HEK293 (cell line): ENCODE measurements around the gene BAG5.

ENCODE experiments used
- GLI2 ChIP-seq: fragments of 450-650 bp; formaldehyde crosslinking; IDR thresholded peaks from 2 replicates; pipeline ENCODE4; 2017; ENCODE audit warnings: missing biosample characterization, missing genetic modification characterization, low read depth, borderline replicate concordance
- HOXD13 ChIP-seq: sonication (generic); formaldehyde crosslinking; IDR thresholded peaks from 2 replicates; pipeline ENCODE4 v1.8.0; 2022; ENCODE audit warnings: missing genetic modification reagents, borderline replicate concordance
- KLF7 ChIP-seq: fragments of 450-650 bp; formaldehyde crosslinking; IDR thresholded peaks from 2 replicates; pipeline ENCODE4 v1.5.1; 2016; ENCODE audit warnings: missing biosample characterization, missing genetic modification characterization, borderline replicate concordance
- SCRT1 ChIP-seq: fragments of 450-650 bp; formaldehyde crosslinking; IDR thresholded peaks from 2 replicates; pipeline ENCODE4 v1.5.1; 2016; ENCODE audit warnings: missing biosample characterization, missing genetic modification characterization, borderline replicate concordance
- ZBTB1 ChIP-seq: fragments of 450-650 bp; formaldehyde crosslinking; IDR thresholded peaks from 2 replicates; pipeline ENCODE4 v1.5.1; 2016; ENCODE audit warnings: missing biosample characterization, missing genetic modification characterization
- ZBTB20 ChIP-seq: fragments of 450-650 bp; formaldehyde crosslinking; IDR thresholded peaks from 2 replicates; pipeline ENCODE4 v1.5.1; 2016; ENCODE audit warnings: missing biosample characterization, missing genetic modification characterization
- ZFP3 ChIP-seq: fragments of 450-650 bp; formaldehyde crosslinking; IDR thresholded peaks from 2 replicates; pipeline ENCODE4 v1.5.1; 2016; ENCODE audit warnings: low read depth, missing biosample characterization, missing genetic modification characterization
- ZFP37 ChIP-seq: fragments of 450-650 bp; formaldehyde crosslinking; IDR thresholded peaks from 2 replicates; pipeline ENCODE4 v1.5.1; 2016; ENCODE audit warnings: missing biosample characterization, missing genetic modification characterization
- ZFP41 ChIP-seq: fragments of 450-650 bp; formaldehyde crosslinking; IDR thresholded peaks from 2 replicates; pipeline ENCODE4 v1.5.1; 2016; ENCODE audit warnings: missing biosample characterization, missing genetic modification characterization, borderline replicate concordance
- ZFP69B ChIP-seq: fragments of 450-650 bp; formaldehyde crosslinking; IDR thresholded peaks from 2 replicates; pipeline ENCODE4 v1.5.1; 2016; ENCODE audit warnings: missing biosample characterization, missing genetic modification characterization
- ZNF114 ChIP-seq: fragments of 450-650 bp; formaldehyde crosslinking; IDR thresholded peaks from 2 replicates; pipeline ENCODE4 v1.5.0; 2017; ENCODE audit warnings: missing biosample characterization, missing genetic modification characterization
- ZNF132 ChIP-seq: fragments of 450-650 bp; formaldehyde crosslinking; IDR thresholded peaks from 2 replicates; pipeline ENCODE4 v1.5.1; 2017; ENCODE audit warnings: missing biosample characterization, missing genetic modification characterization, borderline replicate concordance
- ZNF146 ChIP-seq: fragments of 450-650 bp; formaldehyde crosslinking; IDR thresholded peaks from 2 replicates; pipeline ENCODE4 v1.5.1; 2016; ENCODE audit warnings: missing biosample characterization, missing genetic modification characterization
- ZNF175 ChIP-seq: fragments of 450-650 bp; formaldehyde crosslinking; IDR thresholded peaks from 2 replicates; pipeline ENCODE4 v1.5.1; 2016; ENCODE audit warnings: missing biosample characterization, missing genetic modification characterization
- ZNF354C ChIP-seq: fragments of 450-650 bp; formaldehyde crosslinking; IDR thresholded peaks from 2 replicates; pipeline ENCODE4 v1.5.1; 2016; ENCODE audit warnings: missing biosample characterization, missing genetic modification characterization, low read depth, borderline replicate concordance
- ZNF37A ChIP-seq: fragments of 450-650 bp; IDR thresholded peaks from 2 replicates; pipeline ENCODE4 v1.5.1; 2018; ENCODE audit warnings: missing biosample characterization, missing genetic modification characterization
- ZNF416 ChIP-seq: fragments of 450-650 bp; formaldehyde crosslinking; IDR thresholded peaks from 2 replicates; pipeline ENCODE4 v1.5.1; 2016; ENCODE audit warnings: missing biosample characterization, missing genetic modification characterization
- ZNF521 ChIP-seq: fragments of 450-650 bp; formaldehyde crosslinking; IDR thresholded peaks from 2 replicates; pipeline ENCODE4 v1.5.1; 2017; ENCODE audit warnings: missing biosample characterization, mild to moderate bottlenecking, missing genetic modification characterization
- ZNF544 ChIP-seq: fragments of 450-650 bp; formaldehyde crosslinking; IDR thresholded peaks from 2 replicates; pipeline ENCODE4 v1.5.0; 2017; ENCODE audit warnings: missing biosample characterization, missing genetic modification characterization
- ZNF585B ChIP-seq: fragments of 450-650 bp; formaldehyde crosslinking; IDR thresholded peaks from 2 replicates; pipeline ENCODE4 v1.5.1; 2016; ENCODE audit warnings: missing biosample characterization, missing genetic modification characterization
- ZNF623 ChIP-seq: fragments of 450-650 bp; formaldehyde crosslinking; IDR thresholded peaks from 2 replicates; pipeline ENCODE4 v1.5.1; 2016; ENCODE audit warnings: missing biosample characterization, missing genetic modification characterization
- ZNF624 ChIP-seq: fragments of 450-650 bp; formaldehyde crosslinking; IDR thresholded peaks from 2 replicates; pipeline ENCODE4 v1.5.1; 2017; ENCODE audit warnings: missing biosample characterization, missing genetic modification characterization
- ZNF670 ChIP-seq: fragments of 450-650 bp; formaldehyde crosslinking; IDR thresholded peaks from 2 replicates; pipeline ENCODE4 v1.5.1; 2016; ENCODE audit warnings: missing biosample characterization, missing genetic modification characterization, low read depth
- ZNF707 ChIP-seq: fragments of 450-650 bp; formaldehyde crosslinking; IDR thresholded peaks from 2 replicates; pipeline ENCODE4 v1.5.1; 2016; ENCODE audit warnings: missing biosample characterization, missing genetic modification characterization
- ZNF768 ChIP-seq: fragments of 450-650 bp; formaldehyde crosslinking; IDR thresholded peaks from 2 replicates; pipeline ENCODE4 v1.5.1; 2018; ENCODE audit warnings: missing biosample characterization, mild to moderate bottlenecking, missing genetic modification characterization
- TF ChIP-seq, protein P1 (sequence below): fragments of 450-650 bp; formaldehyde crosslinking; IDR thresholded peaks from 2 replicates; pipeline ENCODE4 v1.5.1; 2017; ENCODE audit warnings: missing biosample characterization, missing genetic modification characterization
- TF ChIP-seq, protein P2 (sequence below): fragments of 450-650 bp; formaldehyde crosslinking; IDR thresholded peaks from 2 replicates; pipeline ENCODE4 v1.5.1; 2016; ENCODE audit warnings: missing biosample characterization, missing genetic modification characterization
- TF ChIP-seq, protein P3 (sequence below): fragments of 450-650 bp; formaldehyde crosslinking; IDR thresholded peaks from 2 replicates; pipeline ENCODE4 v1.5.1; 2016; ENCODE audit warnings: missing biosample characterization, missing genetic modification characterization
- TF ChIP-seq, protein P4 (sequence below): fragments of 450-650 bp; formaldehyde crosslinking; IDR thresholded peaks from 2 replicates; pipeline ENCODE4 v1.5.1; 2016; ENCODE audit warnings: missing biosample characterization, missing genetic modification characterization
- TF ChIP-seq, protein P5 (sequence below): fragments of 450-650 bp; formaldehyde crosslinking; IDR thresholded peaks from 2 replicates; pipeline ENCODE4 v1.5.1; 2016; ENCODE audit warnings: missing biosample characterization, missing genetic modification characterization
- TF ChIP-seq, protein P6 (sequence below): fragments of 450-650 bp; formaldehyde crosslinking; IDR thresholded peaks from 2 replicates; pipeline ENCODE4 v1.5.1; 2017; ENCODE audit warnings: missing biosample characterization, missing genetic modification characterization

BAG5 gene

DNA sequence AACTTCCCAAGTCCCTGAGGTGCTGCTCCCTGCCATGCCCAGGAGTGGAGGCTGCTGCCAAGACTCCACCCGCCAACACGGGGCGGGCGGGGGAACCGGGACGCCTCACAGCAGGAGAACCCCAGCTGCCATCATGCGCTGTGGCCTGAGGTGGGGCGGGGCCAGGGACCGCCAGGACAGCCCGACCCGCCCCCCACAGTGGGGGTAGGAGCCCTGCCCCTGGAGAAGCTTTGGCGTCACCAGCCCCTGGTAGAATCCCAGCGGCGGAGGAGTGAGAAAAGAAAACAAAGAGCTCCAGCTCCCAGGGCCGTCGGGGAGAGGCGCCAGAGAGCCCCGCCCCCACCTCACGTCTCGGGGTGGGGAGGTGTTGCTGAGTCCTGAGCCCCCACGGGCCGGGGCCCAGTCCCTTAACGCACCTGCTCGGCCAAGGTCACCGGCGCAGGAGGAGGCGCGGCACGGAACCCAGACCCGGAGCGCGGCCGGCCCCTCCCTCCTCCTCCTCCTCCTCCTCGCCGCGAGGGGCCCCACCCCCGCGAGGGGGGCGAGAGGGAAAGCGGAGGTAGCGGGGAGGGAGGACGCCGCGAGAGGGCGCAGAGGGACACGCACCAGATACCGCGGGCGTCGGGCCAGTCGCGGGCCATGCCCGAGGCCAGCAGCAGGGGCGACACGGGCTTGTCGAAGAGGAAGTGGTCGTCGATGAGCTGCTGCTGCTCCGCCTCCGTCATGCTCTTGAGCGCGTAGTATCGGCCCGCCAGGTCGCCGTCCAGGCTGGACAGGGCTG lies 41.6 kb downstream of the BAG5 start (continued):
- TF ChIP-seq ZNF175 (tag by site-specific recombination), result no peak
- TF ChIP-seq ZNF623 (tag by site-specific recombination), result no peak
- TF ChIP-seq ZNF585B (tag by site-specific recombination), result no peak
- peak; percentile 85 for TF ChIP-seq ZBTB20 (tag by site-specific recombination)
- TF ChIP-seq ZNF354C, result no peak
- no peak for TF ChIP-seq GLI2 (tag by site-specific recombination)
- no peak for TF ChIP-seq ZNF670
- TF ChIP-seq ZBTB1 (tag by site-specific recombination), result peak; percentile 91
- TF ChIP-seq ZFP69B (tag by site-specific recombination), result peak; percentile 98
- no peak for TF ChIP-seq ZNF768 (tag by site-specific recombination)
- TF ChIP-seq ZNF544, result no peak
- no peak for TF ChIP-seq ZNF132 (tag by site-specific recombination)
- TF ChIP-seq HOXD13 (CRISPR knock-in tag), result no peak
- TF ChIP-seq, protein P1, sequence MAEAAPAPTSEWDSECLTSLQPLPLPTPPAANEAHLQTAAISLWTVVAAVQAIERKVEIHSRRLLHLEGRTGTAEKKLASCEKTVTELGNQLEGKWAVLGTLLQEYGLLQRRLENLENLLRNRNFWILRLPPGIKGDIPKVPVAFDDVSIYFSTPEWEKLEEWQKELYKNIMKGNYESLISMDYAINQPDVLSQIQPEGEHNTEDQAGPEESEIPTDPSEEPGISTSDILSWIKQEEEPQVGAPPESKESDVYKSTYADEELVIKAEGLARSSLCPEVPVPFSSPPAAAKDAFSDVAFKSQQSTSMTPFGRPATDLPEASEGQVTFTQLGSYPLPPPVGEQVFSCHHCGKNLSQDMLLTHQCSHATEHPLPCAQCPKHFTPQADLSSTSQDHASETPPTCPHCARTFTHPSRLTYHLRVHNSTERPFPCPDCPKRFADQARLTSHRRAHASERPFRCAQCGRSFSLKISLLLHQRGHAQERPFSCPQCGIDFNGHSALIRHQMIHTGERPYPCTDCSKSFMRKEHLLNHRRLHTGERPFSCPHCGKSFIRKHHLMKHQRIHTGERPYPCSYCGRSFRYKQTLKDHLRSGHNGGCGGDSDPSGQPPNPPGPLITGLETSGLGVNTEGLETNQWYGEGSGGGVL, result peak; percentile 100
- peak; percentile 91 for TF ChIP-seq KLF7 (tag by site-specific recombination)
- TF ChIP-seq ZFP41 (tag by site-specific recombination), result no peak
- TF ChIP-seq, protein P2, sequence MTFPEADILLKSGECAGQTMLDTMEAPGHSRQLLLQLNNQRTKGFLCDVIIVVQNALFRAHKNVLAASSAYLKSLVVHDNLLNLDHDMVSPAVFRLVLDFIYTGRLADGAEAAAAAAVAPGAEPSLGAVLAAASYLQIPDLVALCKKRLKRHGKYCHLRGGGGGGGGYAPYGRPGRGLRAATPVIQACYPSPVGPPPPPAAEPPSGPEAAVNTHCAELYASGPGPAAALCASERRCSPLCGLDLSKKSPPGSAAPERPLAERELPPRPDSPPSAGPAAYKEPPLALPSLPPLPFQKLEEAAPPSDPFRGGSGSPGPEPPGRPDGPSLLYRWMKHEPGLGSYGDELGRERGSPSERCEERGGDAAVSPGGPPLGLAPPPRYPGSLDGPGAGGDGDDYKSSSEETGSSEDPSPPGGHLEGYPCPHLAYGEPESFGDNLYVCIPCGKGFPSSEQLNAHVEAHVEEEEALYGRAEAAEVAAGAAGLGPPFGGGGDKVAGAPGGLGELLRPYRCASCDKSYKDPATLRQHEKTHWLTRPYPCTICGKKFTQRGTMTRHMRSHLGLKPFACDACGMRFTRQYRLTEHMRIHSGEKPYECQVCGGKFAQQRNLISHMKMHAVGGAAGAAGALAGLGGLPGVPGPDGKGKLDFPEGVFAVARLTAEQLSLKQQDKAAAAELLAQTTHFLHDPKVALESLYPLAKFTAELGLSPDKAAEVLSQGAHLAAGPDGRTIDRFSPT (tag by site-specific recombination), result peak; percentile 93
- no peak; the same call in 1 of the 2 replicates for TF ChIP-seq SCRT1 (tag by site-specific recombination)
- TF ChIP-seq ZNF114, result no peak
- 0 out of 2 replicates have a peak, but pooled peaks have one; percentile 85 for TF ChIP-seq ZFP37 (tag by site-specific recombination)
- no peak for TF ChIP-seq ZNF707 (tag by site-specific recombination)
- 0 out of 2 replicates have a peak, but pooled peaks have one; percentile 54 for TF ChIP-seq ZNF416
- TF ChIP-seq, protein P3, sequence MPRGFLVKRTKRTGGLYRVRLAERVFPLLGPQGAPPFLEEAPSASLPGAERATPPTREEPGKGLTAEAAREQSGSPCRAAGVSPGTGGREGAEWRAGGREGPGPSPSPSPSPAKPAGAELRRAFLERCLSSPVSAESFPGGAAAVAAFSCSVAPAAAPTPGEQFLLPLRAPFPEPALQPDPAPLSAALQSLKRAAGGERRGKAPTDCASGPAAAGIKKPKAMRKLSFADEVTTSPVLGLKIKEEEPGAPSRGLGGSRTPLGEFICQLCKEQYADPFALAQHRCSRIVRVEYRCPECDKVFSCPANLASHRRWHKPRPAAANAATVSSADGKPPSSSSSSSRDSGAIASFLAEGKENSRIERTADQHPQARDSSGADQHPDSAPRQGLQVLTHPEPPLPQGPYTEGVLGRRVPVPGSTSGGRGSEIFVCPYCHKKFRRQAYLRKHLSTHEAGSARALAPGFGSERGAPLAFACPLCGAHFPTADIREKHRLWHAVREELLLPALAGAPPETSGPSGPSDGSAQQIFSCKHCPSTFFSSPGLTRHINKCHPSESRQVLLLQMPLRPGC (tag by site-specific recombination), result peak; percentile 80
- TF ChIP-seq, protein P4, sequence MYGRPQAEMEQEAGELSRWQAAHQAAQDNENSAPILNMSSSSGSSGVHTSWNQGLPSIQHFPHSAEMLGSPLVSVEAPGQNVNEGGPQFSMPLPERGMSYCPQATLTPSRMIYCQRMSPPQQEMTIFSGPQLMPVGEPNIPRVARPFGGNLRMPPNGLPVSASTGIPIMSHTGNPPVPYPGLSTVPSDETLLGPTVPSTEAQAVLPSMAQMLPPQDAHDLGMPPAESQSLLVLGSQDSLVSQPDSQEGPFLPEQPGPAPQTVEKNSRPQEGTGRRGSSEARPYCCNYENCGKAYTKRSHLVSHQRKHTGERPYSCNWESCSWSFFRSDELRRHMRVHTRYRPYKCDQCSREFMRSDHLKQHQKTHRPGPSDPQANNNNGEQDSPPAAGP (tag by site-specific recombination), result peak; percentile 98
- no peak for TF ChIP-seq ZFP3
- TF ChIP-seq, protein P5, sequence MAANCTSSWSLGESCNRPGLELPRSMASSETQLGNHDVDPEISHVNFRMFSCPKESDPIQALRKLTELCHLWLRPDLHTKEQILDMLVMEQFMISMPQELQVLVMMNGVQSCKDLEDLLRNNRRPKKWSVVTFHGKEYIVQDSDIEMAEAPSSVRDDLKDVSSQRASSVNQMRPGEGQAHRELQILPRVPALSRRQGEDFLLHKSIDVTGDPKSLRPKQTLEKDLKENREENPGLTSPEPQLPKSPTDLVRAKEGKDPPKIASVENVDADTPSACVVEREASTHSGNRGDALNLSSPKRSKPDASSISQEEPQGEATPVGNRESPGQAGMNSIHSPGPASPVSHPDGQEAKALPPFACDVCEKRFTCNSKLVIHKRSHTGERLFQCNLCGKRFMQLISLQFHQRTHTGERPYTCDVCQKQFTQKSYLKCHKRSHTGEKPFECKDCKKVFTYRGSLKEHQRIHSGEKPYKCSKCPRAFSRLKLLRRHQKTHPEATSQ (tag by site-specific recombination), result peak; percentile 88; the same call in 1 of the 2 replicates
- TF ChIP-seq ZNF37A (tag by site-specific recombination), result no peak
- peak; percentile 78 for TF ChIP-seq ZNF146
- no peak for TF ChIP-seq ZNF624 (tag by site-specific recombination)
- TF ChIP-seq, protein P6, sequence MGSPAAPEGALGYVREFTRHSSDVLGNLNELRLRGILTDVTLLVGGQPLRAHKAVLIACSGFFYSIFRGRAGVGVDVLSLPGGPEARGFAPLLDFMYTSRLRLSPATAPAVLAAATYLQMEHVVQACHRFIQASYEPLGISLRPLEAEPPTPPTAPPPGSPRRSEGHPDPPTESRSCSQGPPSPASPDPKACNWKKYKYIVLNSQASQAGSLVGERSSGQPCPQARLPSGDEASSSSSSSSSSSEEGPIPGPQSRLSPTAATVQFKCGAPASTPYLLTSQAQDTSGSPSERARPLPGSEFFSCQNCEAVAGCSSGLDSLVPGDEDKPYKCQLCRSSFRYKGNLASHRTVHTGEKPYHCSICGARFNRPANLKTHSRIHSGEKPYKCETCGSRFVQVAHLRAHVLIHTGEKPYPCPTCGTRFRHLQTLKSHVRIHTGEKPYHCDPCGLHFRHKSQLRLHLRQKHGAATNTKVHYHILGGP (tag by site-specific recombination), result no peak
- no peak for TF ChIP-seq ZNF521
